HS-27A (cell line): ENCODE measurements around the gene SORL1-AS1.
A peak's percentile ranks its signal among the peaks of the same experiment; 100 is the strongest.
"Not testable (repeated sequence)": the region's sequence is repeated elsewhere in the genome, so short reads cannot be mapped to it uniquely, and the experiment has no call there.

ENCODE experiments used
- DNase-seq: peaks from one replicate; pipeline ENCODE4 v3.0.0-alpha.2; 2012; ENCODE audit warnings: low read depth, missing footprints

Gene SORL1-AS1

GRCh38 chr11:121427400-121427744, 25.4 kb downstream of the SORL1-AS1 start:
- no peak for DNase-seq

- DNase-seq = no peak
Measured at GRCh38 chr11:121426476-121427399, 26.0 kb downstream of the SORL1-AS1 start.

GRCh38 chr11:121425828-121426227, 26.9 kb downstream of the SORL1-AS1 start:
- no peak for DNase-seq

GRCh38 chr11:121422675-121423074, 30.1 kb downstream of the SORL1-AS1 start:
- DNase-seq = no peak

- no peak for DNase-seq
Measured at GRCh38 chr11:121421149-121421901, 31.4 kb downstream of the SORL1-AS1 start.

GRCh38 chr11:121420398-121420797, 32.4 kb downstream of the SORL1-AS1 start:
- DNase-seq = no peak

GRCh38 chr11:121419836-121420235, 32.9 kb downstream of the SORL1-AS1 start:
- no peak for DNase-seq

- DNase-seq = no peak
Measured at GRCh38 chr11:121418625-121419114, 34.1 kb downstream of the SORL1-AS1 start.

GRCh38 chr11:121417607-121418006, 35.2 kb downstream of the SORL1-AS1 start:
- DNase-seq = no peak

- peak; percentile 11 for DNase-seq
Measured at GRCh38 chr11:121417055-121417551, 35.7 kb downstream of the SORL1-AS1 start.

- DNase-seq = no peak
Measured at GRCh38 chr11:121415856-121416255, 36.9 kb downstream of the SORL1-AS1 start.

- no peak for DNase-seq
Measured at GRCh38 chr11:121414141-121414913, 38.4 kb downstream of the SORL1-AS1 start.

GRCh38 chr11:121412711-121413415, 39.9 kb downstream of the SORL1-AS1 start:
- no peak for DNase-seq

GRCh38 chr11:121412000-121412587, 40.7 kb downstream of the SORL1-AS1 start:
- DNase-seq = no peak

GRCh38 chr11:121411330-121411729, 41.4 kb downstream of the SORL1-AS1 start:
- not testable (repeated sequence) for DNase-seq

GRCh38 chr11:121410041-121410440, 42.7 kb downstream of the SORL1-AS1 start:
- DNase-seq = not testable (repeated sequence)

GRCh38 chr11:121408830-121409229, 43.9 kb downstream of the SORL1-AS1 start:
- DNase-seq = no peak

- no peak for DNase-seq
Measured at GRCh38 chr11:121406291-121406690, 46.5 kb downstream of the SORL1-AS1 start.

- DNase-seq = no peak
Measured at GRCh38 chr11:121405646-121406045, 47.1 kb downstream of the SORL1-AS1 start.

- DNase-seq = no peak
Measured at GRCh38 chr11:121394785-121395184, 58.0 kb downstream of the SORL1-AS1 start.

GRCh38 chr11:121393855-121394254, 58.9 kb downstream of the SORL1-AS1 start:
- DNase-seq = no peak
